ENCODE data around the gene LMAN1.

Gene LMAN1

DNA sequence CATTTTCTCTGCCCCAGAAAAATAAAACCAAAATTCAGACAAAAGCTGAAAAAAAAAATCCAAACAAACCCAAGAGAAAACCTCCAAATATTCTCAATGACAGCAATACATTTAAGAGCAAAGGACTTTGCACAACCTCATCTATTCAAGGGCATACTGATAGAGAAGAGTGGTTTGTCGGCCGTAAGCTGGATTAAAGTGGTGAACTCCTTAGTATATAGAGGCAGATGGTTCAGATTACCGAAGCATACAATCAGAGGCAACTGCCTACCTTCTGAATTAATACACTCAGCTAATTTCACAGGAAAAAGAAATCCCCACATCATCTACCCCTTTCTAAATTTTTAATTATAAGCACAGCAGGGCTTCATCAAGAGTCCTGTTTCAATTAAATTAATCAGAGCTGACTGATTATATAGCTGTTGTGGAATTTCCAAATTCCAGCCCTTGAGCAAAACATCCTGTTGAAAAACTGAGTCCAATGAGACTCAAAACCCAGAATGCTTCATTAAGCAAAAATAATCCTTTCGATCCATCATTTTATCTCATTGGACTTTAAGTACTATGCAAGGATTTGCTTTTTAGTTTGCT is 40.5 kb downstream of the LMAN1 start, which contains the start of gene CPLX4:
Gene CPLX4 (minus strand): TSS at position 190 of the 591 bp plus-strand sequence. CDS start 187 bp downstream, at position 3.
- H3K79me2 ChIP-seq (ENCODE audit: insufficient read depth, low read length) = no peaks in the 10 kb centered on the region
- H3K9me3 ChIP-seq (ENCODE audit: insufficient read depth, low read depth, low read length) = no peaks in the 10 kb centered on the region
- H3K4me1 ChIP-seq (ENCODE audit: insufficient read depth, low read length, poor library complexity, severe bottlenecking) = no peaks in the 10 kb centered on the region
- no peaks in the 10 kb centered on the region for H4K20me1 ChIP-seq (ENCODE audit: insufficient read depth, low read length, poor library complexity, severe bottlenecking)
- TF ChIP-seq, protein P1, sequence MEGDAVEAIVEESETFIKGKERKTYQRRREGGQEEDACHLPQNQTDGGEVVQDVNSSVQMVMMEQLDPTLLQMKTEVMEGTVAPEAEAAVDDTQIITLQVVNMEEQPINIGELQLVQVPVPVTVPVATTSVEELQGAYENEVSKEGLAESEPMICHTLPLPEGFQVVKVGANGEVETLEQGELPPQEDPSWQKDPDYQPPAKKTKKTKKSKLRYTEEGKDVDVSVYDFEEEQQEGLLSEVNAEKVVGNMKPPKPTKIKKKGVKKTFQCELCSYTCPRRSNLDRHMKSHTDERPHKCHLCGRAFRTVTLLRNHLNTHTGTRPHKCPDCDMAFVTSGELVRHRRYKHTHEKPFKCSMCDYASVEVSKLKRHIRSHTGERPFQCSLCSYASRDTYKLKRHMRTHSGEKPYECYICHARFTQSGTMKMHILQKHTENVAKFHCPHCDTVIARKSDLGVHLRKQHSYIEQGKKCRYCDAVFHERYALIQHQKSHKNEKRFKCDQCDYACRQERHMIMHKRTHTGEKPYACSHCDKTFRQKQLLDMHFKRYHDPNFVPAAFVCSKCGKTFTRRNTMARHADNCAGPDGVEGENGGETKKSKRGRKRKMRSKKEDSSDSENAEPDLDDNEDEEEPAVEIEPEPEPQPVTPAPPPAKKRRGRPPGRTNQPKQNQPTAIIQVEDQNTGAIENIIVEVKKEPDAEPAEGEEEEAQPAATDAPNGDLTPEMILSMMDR (conservative IDR thresholded peaks at IDR 0.05; ENCODE audit: low read length) = no peak
- TF ChIP-seq EZH2phosphoT487 (IDR thresholded peaks at IDR 0.05; ENCODE audit: borderline replicate concordance) = no peak
- H3K9ac ChIP-seq (ENCODE audit: low read depth, low read length, poor library complexity, severe bottlenecking) = no peak within 1 kb of the TSS
- no peaks in the 10 kb centered on the region for H3K36me3 ChIP-seq (ENCODE audit: insufficient read depth, low read length)
- H2AFZ ChIP-seq (ENCODE audit: low read length) = no peak within 1 kb of the TSS
- no peaks in the 10 kb centered on the region for H3K9me2 ChIP-seq (replicated peaks; ENCODE audit: low read depth, low read length)
- no peak within 1 kb of the TSS for H3K4me2 ChIP-seq (ENCODE audit: low read depth, low read length, poor library complexity, severe bottlenecking)
- H3F3A ChIP-seq (ENCODE audit: low read depth) = no peaks in the 10 kb centered on the region
- no peak within 1 kb of the TSS for H3K4me3 ChIP-seq (ENCODE audit: low read length, poor library complexity, severe bottlenecking)
- H3K27me3 ChIP-seq (ENCODE audit: insufficient read depth, low read length, poor library complexity, severe bottlenecking) = no peaks in the 10 kb centered on the region

DNA sequence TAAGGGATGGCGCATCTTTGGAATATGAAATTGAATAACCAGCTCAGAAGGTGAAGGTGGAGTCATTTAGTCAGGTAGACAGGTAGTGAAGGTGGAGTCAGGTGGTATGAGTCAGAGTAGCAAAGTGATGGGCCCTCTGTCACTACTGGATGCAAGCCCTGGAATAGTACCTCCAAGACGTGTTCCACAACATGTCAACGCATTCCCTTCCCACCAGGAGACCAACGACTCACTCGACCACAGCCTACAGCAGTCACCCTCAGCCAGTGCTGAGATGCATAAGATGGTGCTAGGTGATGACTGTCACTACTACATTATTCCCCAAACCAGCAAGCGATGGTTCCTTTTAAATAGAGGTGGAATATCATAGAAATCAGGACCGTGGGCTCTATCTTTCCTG is 47.4 kb downstream of the LMAN1 start:
- H4K20me1 ChIP-seq (ENCODE audit: insufficient read depth, low read length, poor library complexity, severe bottlenecking) = no peaks in the 10 kb centered on the region
- H3K27me3 ChIP-seq (ENCODE audit: insufficient read depth, low read length, poor library complexity, severe bottlenecking) = no peaks in the 10 kb centered on the region
- H3F3A ChIP-seq (ENCODE audit: low read depth) = no peaks in the 10 kb centered on the region
- no peak overlapping the region for H3K4me2 ChIP-seq (ENCODE audit: low read depth, low read length, poor library complexity, severe bottlenecking)
- H3K4me1 ChIP-seq (ENCODE audit: insufficient read depth, low read length, poor library complexity, severe bottlenecking) = no peaks in the 10 kb centered on the region
- no peaks in the 10 kb centered on the region for H3K9me3 ChIP-seq (ENCODE audit: insufficient read depth, low read depth, low read length)
- H3K9ac ChIP-seq (ENCODE audit: low read depth, low read length, poor library complexity, severe bottlenecking) = no peak overlapping the region
- TF ChIP-seq, protein P1 (conservative IDR thresholded peaks at IDR 0.05; ENCODE audit: low read length) = no peak
- no peak for TF ChIP-seq EZH2phosphoT487 (IDR thresholded peaks at IDR 0.05; ENCODE audit: borderline replicate concordance)
- no peaks in the 10 kb centered on the region for H3K79me2 ChIP-seq (ENCODE audit: insufficient read depth, low read length)
- no peaks in the 10 kb centered on the region for H3K9me2 ChIP-seq (replicated peaks; ENCODE audit: low read depth, low read length)
- H2AFZ ChIP-seq (ENCODE audit: low read length) = no peak overlapping the region
- no peaks in the 10 kb centered on the region for H3K36me3 ChIP-seq (ENCODE audit: insufficient read depth, low read length)
- H3K4me3 ChIP-seq (ENCODE audit: low read length, poor library complexity, severe bottlenecking) = no peak overlapping the region

DNA sequence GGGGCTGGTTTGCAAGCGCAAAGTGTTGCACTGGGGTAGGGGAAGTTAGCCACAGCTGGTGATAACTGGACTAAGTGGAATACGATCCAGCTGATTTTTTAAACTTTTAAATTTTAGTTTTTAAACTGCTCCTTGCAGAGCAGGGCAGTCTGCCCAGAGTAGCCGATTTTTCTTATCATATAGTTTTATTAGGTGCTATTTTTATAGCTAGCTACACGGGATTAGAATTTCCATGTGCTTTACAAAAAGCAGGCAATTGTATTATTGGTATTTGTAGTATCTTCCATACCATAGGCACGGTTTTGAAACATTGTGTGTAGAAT is 50.2 kb downstream of the LMAN1 start:
- Histone ChIP-seq H3K9me3 (ENCODE audit: insufficient read depth, low read depth, low read length) (no peaks in the 10 kb centered on the region), H3K4me1 (ENCODE audit: insufficient read depth, low read length, poor library complexity, severe bottlenecking) (no peaks in the 10 kb centered on the region), H3K9ac (ENCODE audit: low read depth, low read length, poor library complexity, severe bottlenecking) (no peak overlapping the region), H3K36me3 (ENCODE audit: insufficient read depth, low read length) (no peaks in the 10 kb centered on the region), H3K27me3 (ENCODE audit: insufficient read depth, low read length, poor library complexity, severe bottlenecking) (no peaks in the 10 kb centered on the region), H4K20me1 (ENCODE audit: insufficient read depth, low read length, poor library complexity, severe bottlenecking) (no peaks in the 10 kb centered on the region), H3K4me2 (ENCODE audit: low read depth, low read length, poor library complexity, severe bottlenecking) (peak overlapping the region; percentile 71), H3K4me3 (ENCODE audit: low read length, poor library complexity, severe bottlenecking) (peak overlapping the region; percentile 63), H3K9me2 (replicated peaks; ENCODE audit: low read depth, low read length) (no peaks in the 10 kb centered on the region), H3K79me2 (ENCODE audit: insufficient read depth, low read length) (no peaks in the 10 kb centered on the region), H2AFZ (ENCODE audit: low read length) (peak overlapping the region; percentile 76), H3F3A (ENCODE audit: low read depth) (no peaks in the 10 kb centered on the region)
- TF ChIP-seq EZH2phosphoT487 (IDR thresholded peaks at IDR 0.05; ENCODE audit: borderline replicate concordance) = no peak
- TF ChIP-seq, protein P1 (conservative IDR thresholded peaks at IDR 0.05; ENCODE audit: low read length) = no peak
